GM12865 (cell line): ENCODE measurements around the gene LNX2.

Experiments used
- DNase-seq: peaks from one replicate; pipeline ENCODE4 v3.0.0; 2010; ENCODE audit warnings: low read depth
- H3K4me3 ChIP-seq: 2 replicates; pipeline ENCODE4 v1.5.1; 2011; ENCODE audit warnings: mild to moderate bottlenecking, low read depth, low read length, control low read depth
- TF ChIP-seq, protein P1 (sequence below): IDR thresholded peaks from 2 replicates; pipeline ENCODE4 v1.5.1; 2011; ENCODE audit warnings: low read length, control low read depth, low read depth, inconsistent platforms; ENCODE audit not compliant: insufficient read depth; ENCODE audit errors: missing control alignments

LNX2 gene

DNA sequence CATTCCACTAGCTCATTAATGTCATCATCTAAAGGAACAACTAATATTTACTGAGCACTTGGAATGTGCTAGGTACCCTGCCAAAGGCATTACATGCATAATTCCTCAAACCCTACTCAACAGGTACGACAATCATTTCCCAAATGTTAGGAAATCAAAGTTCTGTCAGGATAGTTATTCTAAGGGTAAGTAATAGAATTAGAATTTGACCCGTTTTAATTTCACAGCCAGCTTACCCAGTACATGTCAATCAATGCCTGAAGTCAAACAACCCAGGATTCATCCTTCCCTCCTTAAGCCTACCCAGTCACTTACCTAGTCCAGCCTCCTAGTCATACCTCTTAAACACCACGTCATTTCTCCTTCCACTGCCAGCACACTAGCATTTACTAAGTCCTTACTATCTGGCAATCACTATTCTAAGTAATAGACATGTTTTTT is 2.4 kb downstream of the LNX2 start:
- H3K4me3 ChIP-seq: no peak overlapping the region
- TF ChIP-seq, protein P1, sequence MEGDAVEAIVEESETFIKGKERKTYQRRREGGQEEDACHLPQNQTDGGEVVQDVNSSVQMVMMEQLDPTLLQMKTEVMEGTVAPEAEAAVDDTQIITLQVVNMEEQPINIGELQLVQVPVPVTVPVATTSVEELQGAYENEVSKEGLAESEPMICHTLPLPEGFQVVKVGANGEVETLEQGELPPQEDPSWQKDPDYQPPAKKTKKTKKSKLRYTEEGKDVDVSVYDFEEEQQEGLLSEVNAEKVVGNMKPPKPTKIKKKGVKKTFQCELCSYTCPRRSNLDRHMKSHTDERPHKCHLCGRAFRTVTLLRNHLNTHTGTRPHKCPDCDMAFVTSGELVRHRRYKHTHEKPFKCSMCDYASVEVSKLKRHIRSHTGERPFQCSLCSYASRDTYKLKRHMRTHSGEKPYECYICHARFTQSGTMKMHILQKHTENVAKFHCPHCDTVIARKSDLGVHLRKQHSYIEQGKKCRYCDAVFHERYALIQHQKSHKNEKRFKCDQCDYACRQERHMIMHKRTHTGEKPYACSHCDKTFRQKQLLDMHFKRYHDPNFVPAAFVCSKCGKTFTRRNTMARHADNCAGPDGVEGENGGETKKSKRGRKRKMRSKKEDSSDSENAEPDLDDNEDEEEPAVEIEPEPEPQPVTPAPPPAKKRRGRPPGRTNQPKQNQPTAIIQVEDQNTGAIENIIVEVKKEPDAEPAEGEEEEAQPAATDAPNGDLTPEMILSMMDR: no peak
- no peak for DNase-seq

DNA sequence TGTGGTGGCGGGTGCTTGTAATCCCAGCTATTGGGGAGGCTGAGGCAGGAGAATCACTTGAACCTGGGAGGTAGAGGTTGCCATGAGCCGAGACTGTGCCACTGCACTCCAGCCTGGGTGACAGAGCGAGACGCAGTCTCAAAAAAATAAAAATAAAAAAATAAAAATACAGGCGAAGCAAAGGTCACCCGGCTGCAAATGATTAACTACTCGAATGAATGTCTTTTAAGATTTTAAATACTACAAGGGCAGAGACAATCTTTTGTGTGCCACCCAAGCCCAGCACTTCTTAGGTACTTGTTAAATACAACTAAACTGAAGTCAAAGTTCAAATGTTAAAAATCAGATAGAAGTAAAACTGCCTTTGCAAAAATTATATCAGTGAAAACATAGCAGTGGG is 6.7 kb downstream of the LNX2 start:
- DNase-seq: no peak
- H3K4me3 ChIP-seq: no peak overlapping the region
- TF ChIP-seq, protein P1: no peak

DNA sequence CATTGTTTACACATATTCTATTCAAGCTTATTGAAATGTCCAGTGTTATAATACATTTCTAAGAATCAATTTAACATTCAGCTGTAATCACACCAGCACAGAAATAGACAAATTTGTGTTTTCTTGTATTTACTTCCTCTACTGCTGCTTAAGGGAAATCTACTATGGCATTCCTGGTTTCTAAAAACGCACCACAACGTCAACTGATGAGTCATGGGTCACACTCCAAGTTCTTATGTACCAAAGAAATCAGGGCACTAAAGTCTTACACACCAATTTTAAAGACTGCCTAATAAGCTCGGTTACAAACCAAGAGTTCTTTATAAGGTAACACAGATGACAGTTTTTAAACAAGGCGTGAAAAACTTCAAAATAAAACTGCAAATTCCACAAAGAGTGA is 13.2 kb downstream of the LNX2 start:
- no peak for DNase-seq
- H3K4me3 ChIP-seq: no peak overlapping the region
- TF ChIP-seq, protein P1: no peak

DNA sequence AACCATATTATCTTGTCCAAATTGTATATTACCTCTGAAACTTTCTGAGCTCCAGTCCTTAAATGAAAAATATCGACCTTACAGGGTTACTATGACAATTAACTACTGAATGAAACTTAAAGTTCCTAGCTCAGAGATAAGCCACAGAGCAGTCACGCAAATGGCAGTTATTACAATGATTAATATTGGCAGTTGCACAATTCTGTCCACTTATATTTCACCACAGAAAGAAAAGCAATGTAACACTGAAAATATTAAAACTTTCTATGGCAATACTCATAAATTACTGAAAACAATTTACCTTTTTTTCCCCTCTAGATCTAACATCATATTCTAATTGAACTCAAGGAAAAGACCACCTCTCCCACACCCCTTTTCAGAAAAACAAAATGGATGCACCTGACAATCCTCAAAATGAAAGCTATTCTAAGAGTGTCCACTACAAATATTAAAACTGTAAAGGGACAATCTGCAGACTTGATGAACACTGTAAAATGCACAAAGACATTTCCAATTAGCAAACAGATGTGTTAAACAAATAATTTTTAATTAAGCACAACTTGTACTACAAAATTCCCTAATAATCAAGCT is 14.6 kb downstream of the LNX2 start:
- no peak for DNase-seq
- TF ChIP-seq, protein P1: no peak

DNA sequence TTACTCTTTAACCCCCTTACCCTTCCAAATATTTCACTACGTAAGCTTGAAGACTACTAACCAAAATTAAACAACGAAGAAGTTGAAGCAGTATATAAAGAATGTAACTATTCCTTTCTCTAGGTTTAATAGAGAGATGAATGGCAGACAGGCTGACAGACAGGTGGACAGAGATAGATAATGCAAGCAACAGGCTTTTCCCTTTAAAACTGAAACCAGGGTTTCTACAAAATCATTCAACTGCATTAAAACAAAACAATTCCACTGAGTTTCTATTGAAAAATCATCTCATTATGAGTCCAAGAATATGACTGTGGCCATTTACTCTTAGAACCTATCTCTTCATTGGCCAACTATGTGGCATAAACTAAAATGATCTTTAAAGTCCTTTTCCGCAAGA is 15.2 kb downstream of the LNX2 start:
- no peak overlapping the region for H3K4me3 ChIP-seq
- TF ChIP-seq, protein P1: no peak
- DNase-seq: peak; percentile 11

More for the DNA sequence above, 14.6 kb downstream of the LNX2 start:
- no peak overlapping the region for H3K4me3 ChIP-seq

DNA sequence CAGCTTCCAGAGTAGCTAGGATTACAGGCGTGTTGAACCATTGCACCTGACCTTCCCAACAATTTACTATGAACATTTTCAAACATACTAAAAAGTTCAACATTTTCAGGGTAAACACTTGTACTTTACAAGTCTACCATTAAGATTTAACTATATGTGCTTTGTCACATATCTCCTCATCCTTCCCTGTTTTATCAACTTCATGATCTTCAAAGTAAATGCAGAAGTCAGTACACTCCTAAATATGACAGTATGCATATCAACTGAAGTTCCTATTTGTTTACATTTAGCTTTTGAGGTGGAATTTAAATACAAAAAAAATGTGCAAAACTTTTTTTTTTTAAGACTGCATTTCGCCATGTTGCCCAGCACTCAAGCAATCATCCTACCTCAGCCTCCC is 18.5 kb downstream of the LNX2 start:
- DNase-seq: no peak
- no peak overlapping the region for H3K4me3 ChIP-seq
- TF ChIP-seq, protein P1: no peak

DNA sequence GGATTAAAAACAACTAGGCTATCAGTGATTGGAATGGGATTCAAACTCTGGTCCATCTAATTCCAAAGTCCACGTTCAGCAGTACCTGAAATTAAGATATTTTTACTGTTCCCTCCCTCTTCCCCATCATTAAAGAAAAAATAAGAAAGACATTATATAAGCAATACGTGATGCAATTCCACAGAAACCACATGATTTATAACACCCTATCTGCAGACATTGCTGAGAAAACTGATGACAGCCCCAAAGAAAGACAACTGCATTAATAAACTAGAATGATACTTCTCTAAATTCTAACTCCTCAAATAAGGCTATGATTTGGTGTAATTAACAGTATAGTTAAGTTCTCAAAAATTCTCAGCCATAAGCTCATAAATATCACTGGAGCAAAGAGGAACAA is 19.1 kb downstream of the LNX2 start:
- TF ChIP-seq, protein P1: no peak
- DNase-seq: no peak
- no peak overlapping the region for H3K4me3 ChIP-seq
